Psoas muscle (tissue), 8 donors: ENCODE results near the gene CHD9NB. TPM values are rescaled to one million over a fixed set of nuclear protein-coding genes. Genes with fewer than 3 reads are reported as not detected.

Experiments
- ATAC-seq, 4 donors: fragments of 200-7000 bp; cut with Tn5 transposase; one replicate each; pipeline ENCODE4 v1.9.1; 2020; ENCODE audit warnings: moderate library complexity in 3 of 4, mild to moderate bottlenecking in 2 of 4
- DNase-seq, 2 donors: peaks; one replicate each; pipeline ENCODE4 v3.0.0-alpha.2; 2020
- H3K27ac ChIP-seq: fragments of 200-600 bp; one replicate; pipeline ENCODE4 v1.8.0; 2022
- H3K27me3 ChIP-seq, 3 donors: fragments of 200-600 bp in 1 of 3; one replicate each; pipeline versions ENCODE4 v1.6.1 to v1.8.0; 2013 to 2022; ENCODE audit warnings: low read length in 2 of 3, mild to moderate bottlenecking in 2 of 3, moderate library complexity in 1 of 3; ENCODE audit not compliant: insufficient read depth in 3 of 3
- H3K36me3 ChIP-seq, 2 donors: fragments of 200-600 bp in 1 of 2; one replicate each; pipeline versions ENCODE4 v1.6.1 to v1.8.0; 2013 to 2022; ENCODE audit warnings: low read depth in 1 of 2, mild to moderate bottlenecking in 1 of 2, moderate library complexity in 1 of 2; ENCODE audit not compliant: insufficient read depth in 1 of 2
- H3K4me1 ChIP-seq: fragments of 200-600 bp; one replicate; pipeline ENCODE4 v1.8.0; 2022
- H3K4me3 ChIP-seq: fragments of 200-600 bp; one replicate; pipeline ENCODE4 v1.8.0; 2022; ENCODE audit warnings: mild to moderate bottlenecking
- H3K9me3 ChIP-seq: fragments of 200-600 bp; one replicate; pipeline ENCODE4 v1.8.0; 2022
- CTCF ChIP-seq: fragments of 200-600 bp; IDR thresholded peaks from one replicate; pipeline ENCODE4 v1.8.0; 2022; ENCODE audit warnings: antibody characterized with exemption
- WGBS, 3 donors: extraction: QIAGEN DNeasy Blood & Tissue Kit; methylation state at CpG; one replicate each; pipeline versions ENCODE4 v1.1.6 to v1.1.7; 2013; 5-methylcytosine and 5-hydroxymethylcytosine counted together
- intact Hi-C, 2 donors: fragments of 100-400 bp; cut with DNase I; formaldehyde crosslinking; loops; one replicate each; pipeline versions ENCODE4 v1.11.0 to v1.14.2; 2022
- polyA plus RNA-seq, 3 donors: library from polyadenylated mRNA; stranded (reverse); fragments of 200-250 nt; gene quantifications; one replicate each; pipeline ENCODE4 v1.2.3, GENCODE V29; 2013
- total RNA-seq, 4 donors: library from RNA; stranded (reverse); fragmentation: NEBNext Ultra II Directional in 2 of 4; extraction: Animal tissue kit (Norgen Biotek cat#: 25700) in 2 of 4; gene quantifications; one replicate each; pipeline versions ENCODE4 v1.2.1 to v1.2.4, GENCODE V29; 2021 to 2023
- donor health status: healthy with polysubstance abuse.
- donor health status: DM: no; HTN: no; CAD: no; lungs with moderate emphysema.
- donor health status: Bipolar disorder and iron deficiency.
- donor health status: healthy.
- donor health status: DM: yes; HTN: yes; CAD: no.
- donor health status: DM: no; HTN: no; CAD: no.
- donor health status: DM: no; HTN: no; CAD: no.
- donor health status: DM: yes; HTN: yes; CAD: no.

The CHD9NB gene
- total and polyA plus RNA-seq, 7 donors, result 0.05 to 0.77 (median 0.18) TPM; not detected in 1

- no peaks in the 10 kb centered on the region for H3K36me3 ChIP-seq
- no peak for TF ChIP-seq CTCF
- ATAC-seq, result no peak
- H3K9me3 ChIP-seq, result no peaks in the 10 kb centered on the region
- WGBS, 3 donors, result 2 to 9% (median 8%) methylated on average over 4 of the region's 4 CpGs
- peak overlapping the region; percentile 80 for H3K27ac ChIP-seq
- H3K4me1 ChIP-seq, result peaks cover 66% of the 10 kb centered on the region
- intact Hi-C loops, result loop anchor here in 1 of 2 donors (5.0 kb wide), 1 partner anchor 43 kb away; no protein-coding TSS in a partner anchor
- no peak for DNase-seq
- H3K27me3 ChIP-seq, result no peaks in the 10 kb centered on the region
- no peak overlapping the region for H3K4me3 ChIP-seq
Measured at GRCh38 chr16:53089434-53090285, 37.0 kb upstream of the CHD9NB start.

- no peak for TF ChIP-seq CTCF
- Histone ChIP-seq H3K27me3 (no peaks in the 10 kb centered on the region), H3K9me3 (no peaks in the 10 kb centered on the region), H3K36me3 (no peaks in the 10 kb centered on the region), H3K4me3 (no peak overlapping the region), H3K27ac (no peak overlapping the region), H3K4me1 (peaks cover 56% of the 10 kb centered on the region)
- WGBS, 3 donors, result 35 to 55% (median 36%) methylated on average over 3 of the region's 3 CpGs
- ATAC-seq, result no peak
- no peak for DNase-seq
- intact Hi-C loops, result no loop called here
Measured at GRCh38 chr16:53087101-53087500, 34.4 kb upstream of the CHD9NB start.

- Histone ChIP-seq H3K9me3 (no peaks in the 10 kb centered on the region), H3K36me3 (no peaks in the 10 kb centered on the region), H3K4me3 (no peak overlapping the region), H3K4me1 (peaks cover 54% of the 10 kb centered on the region), H3K27ac (peak overlapping the region; percentile 61), H3K27me3 (no peaks in the 10 kb centered on the region)
- intact Hi-C loops, result no loop called here
- no peak for TF ChIP-seq CTCF
- no peak for ATAC-seq
- WGBS, 3 donors, result 56 to 68% (median 68%) methylated on average over 6 of the region's 6 CpGs
- no peak for DNase-seq
Measured at GRCh38 chr16:53085931-53086421, 33.3 kb upstream of the CHD9NB start.

GRCh38 chr16:53085369-53085843, 32.7 kb upstream of the CHD9NB start:
- intact Hi-C loops, result no loop called here
- Histone ChIP-seq H3K4me1 (peaks cover 56% of the 10 kb centered on the region), H3K9me3 (no peaks in the 10 kb centered on the region), H3K36me3 (no peaks in the 10 kb centered on the region), H3K4me3 (no peak overlapping the region), H3K27me3 (no peaks in the 10 kb centered on the region), H3K27ac (peak overlapping the region; percentile 61)
- DNase-seq, result no peak
- WGBS, 3 donors, result 50 to 64% (median 61%) methylated on average over 4 of the region's 4 CpGs
- TF ChIP-seq CTCF, result no peak
- no peak for ATAC-seq
